Suprapubic skin (tissue), 4 donors: Measurements from ENCODE around the gene FRYL.

Experiments
- EP300 ChIP-seq: sonication (generic); formaldehyde crosslinking; IDR thresholded peaks from one replicate; pipeline ENCODE4 v1.6.1; 2017; ENCODE audit warnings: antibody characterized with exemption
- POLR2A ChIP-seq, 2 donors: fragments of 450-650 bp; IDR thresholded peaks; one replicate each; pipeline ENCODE4 v1.6.1; 2017; ENCODE audit warnings: antibody characterized with exemption in 2 of 2, mild to moderate bottlenecking in 2 of 2, moderate library complexity in 2 of 2
- POLR2AphosphoS5 ChIP-seq, 3 donors: sonication (generic); formaldehyde crosslinking; IDR thresholded peaks; one replicate each; pipeline ENCODE4 v1.6.1; 2017; ENCODE audit warnings: antibody characterized with exemption in 3 of 3
- TF ChIP-seq, protein P1 (sequence below), 2 donors: fragments of 200-600 bp in 1 of 2; fragments of 450-650 bp in 1 of 2; sonication (generic) in 1 of 2; IDR thresholded peaks; one replicate each; pipeline ENCODE4 v1.5.1; 2016 to 2019; ENCODE audit warnings: antibody characterized with exemption in 2 of 2, mild to moderate bottlenecking in 1 of 2, moderate library complexity in 1 of 2

DNA sequence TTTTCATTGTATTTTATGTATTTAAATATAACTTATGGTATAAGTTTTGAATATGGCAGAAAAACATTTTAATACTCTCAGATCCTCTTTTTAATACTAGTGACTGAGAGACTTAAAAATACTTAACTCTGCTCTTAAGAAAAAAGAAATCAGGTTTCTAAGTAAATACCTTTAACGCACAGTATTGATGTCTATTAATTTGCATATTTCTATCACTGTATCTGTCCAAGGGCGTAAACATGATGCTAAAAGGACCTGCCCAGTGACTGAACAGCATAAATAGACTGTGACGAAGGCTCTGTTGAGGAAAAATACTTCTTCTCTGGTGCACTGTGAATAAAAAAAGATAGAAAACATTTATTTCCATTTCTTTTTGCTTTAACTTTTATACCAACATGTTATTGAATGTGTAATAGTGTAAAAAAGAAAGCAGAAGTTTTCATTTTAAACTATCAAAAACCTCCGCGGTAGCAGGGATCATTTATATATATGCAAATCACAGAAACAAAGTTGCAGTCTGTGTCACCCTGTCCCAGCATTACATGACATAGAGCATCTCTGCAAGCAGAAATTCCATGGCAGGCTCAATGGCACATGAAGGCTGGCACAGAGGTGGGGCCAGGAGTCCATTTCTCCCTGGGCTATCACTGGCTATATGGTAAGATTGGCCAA lies 214.6 kb downstream of the FRYL start:
- TF ChIP-seq, protein P1, sequence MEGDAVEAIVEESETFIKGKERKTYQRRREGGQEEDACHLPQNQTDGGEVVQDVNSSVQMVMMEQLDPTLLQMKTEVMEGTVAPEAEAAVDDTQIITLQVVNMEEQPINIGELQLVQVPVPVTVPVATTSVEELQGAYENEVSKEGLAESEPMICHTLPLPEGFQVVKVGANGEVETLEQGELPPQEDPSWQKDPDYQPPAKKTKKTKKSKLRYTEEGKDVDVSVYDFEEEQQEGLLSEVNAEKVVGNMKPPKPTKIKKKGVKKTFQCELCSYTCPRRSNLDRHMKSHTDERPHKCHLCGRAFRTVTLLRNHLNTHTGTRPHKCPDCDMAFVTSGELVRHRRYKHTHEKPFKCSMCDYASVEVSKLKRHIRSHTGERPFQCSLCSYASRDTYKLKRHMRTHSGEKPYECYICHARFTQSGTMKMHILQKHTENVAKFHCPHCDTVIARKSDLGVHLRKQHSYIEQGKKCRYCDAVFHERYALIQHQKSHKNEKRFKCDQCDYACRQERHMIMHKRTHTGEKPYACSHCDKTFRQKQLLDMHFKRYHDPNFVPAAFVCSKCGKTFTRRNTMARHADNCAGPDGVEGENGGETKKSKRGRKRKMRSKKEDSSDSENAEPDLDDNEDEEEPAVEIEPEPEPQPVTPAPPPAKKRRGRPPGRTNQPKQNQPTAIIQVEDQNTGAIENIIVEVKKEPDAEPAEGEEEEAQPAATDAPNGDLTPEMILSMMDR (IDR thresholded peaks at IDR 0.05), result no peak
- TF ChIP-seq EP300, result no peak
- no peak for TF ChIP-seq POLR2A (IDR thresholded peaks at IDR 0.05)
- TF ChIP-seq POLR2AphosphoS5 (IDR thresholded peaks at IDR 0.05), result no peak
